GM18502 (cell line): ENCODE measurements around the gene HYLS1.
"Not testable (repeated sequence)": the region's sequence is repeated elsewhere in the genome, so short reads cannot be mapped to it uniquely, and the experiment has no call there.

Source experiments
- ATAC-seq: cut with Tn5 transposase; IDR thresholded peaks from one replicate; pipeline ENCODE4 v1.9.1; 2021; ENCODE audit warnings: mild to moderate bottlenecking; ENCODE audit not compliant: unreplicated experiment, poor library complexity

Gene HYLS1

GRCh38 chr11:125902927-125903710 is 15.7 kb downstream of the HYLS1 start, which contains the start of gene PUS3:
Gene PUS3, minus strand, starts transcription at chr11:125903206. Its CDS starts 6,922 bp downstream, at chr11:125896284.
- peak; percentile 98 for ATAC-seq

- ATAC-seq: no peak
Measured at GRCh38 chr11:125903711-125904659, 16.5 kb downstream of the HYLS1 start, which contains the start of gene DDX25. Gene DDX25, plus strand, starts transcription at chr11:125904508. Its CDS starts 10 bp downstream, at chr11:125904518.

GRCh38 chr11:125904678-125905077 is 17.2 kb downstream of the HYLS1 start:
- no peak for ATAC-seq

- no peak for ATAC-seq
Measured at GRCh38 chr11:125910226-125910849, 22.9 kb downstream of the HYLS1 start.

GRCh38 chr11:125914601-125915000 is 27.1 kb downstream of the HYLS1 start:
- not testable (repeated sequence) for ATAC-seq

- no peak for ATAC-seq
Measured at GRCh38 chr11:125916683-125917347, 29.3 kb downstream of the HYLS1 start.

GRCh38 chr11:125918140-125918840 is 30.8 kb downstream of the HYLS1 start:
- no peak for ATAC-seq

GRCh38 chr11:125921042-125921441 is 33.6 kb downstream of the HYLS1 start:
- ATAC-seq: no peak

GRCh38 chr11:125922156-125922555 is 34.7 kb downstream of the HYLS1 start:
- no peak for ATAC-seq

- ATAC-seq: peak; percentile 69
Measured at GRCh38 chr11:125923012-125923579, 35.6 kb downstream of the HYLS1 start.

- ATAC-seq: no peak
Measured at GRCh38 chr11:125923633-125924032, 36.2 kb downstream of the HYLS1 start.

- no peak for ATAC-seq
Measured at GRCh38 chr11:125924384-125925007, 37.0 kb downstream of the HYLS1 start.

GRCh38 chr11:125925247-125925740 is 37.8 kb downstream of the HYLS1 start:
- ATAC-seq: no peak

- no peak for ATAC-seq
Measured at GRCh38 chr11:125925804-125926203, 38.3 kb downstream of the HYLS1 start.

GRCh38 chr11:125926682-125927081 is 39.2 kb downstream of the HYLS1 start:
- no peak for ATAC-seq

GRCh38 chr11:125929445-125930075 is 42.1 kb downstream of the HYLS1 start:
- no peak for ATAC-seq

- ATAC-seq: no peak
Measured at GRCh38 chr11:125930076-125930450, 42.6 kb downstream of the HYLS1 start.

- no peak for ATAC-seq
Measured at GRCh38 chr11:125931116-125931515, 43.6 kb downstream of the HYLS1 start.
